Measurements from ENCODE around the gene TEF. TPM values are rescaled to one million over a fixed set of nuclear protein-coding genes. Genes with fewer than 3 reads are reported as not detected.
A peak's percentile ranks its signal among the peaks of the same experiment; 100 is the strongest.

Gene TEF
- total RNA-seq, 3 donors from 2014 or later (not counting 1 experiment from before 2014, with no cell fraction given) = 2.7 to 5.5 (median 3.0) TPM

GRCh38 chr22:41448189-41448808, 66.6 kb downstream of the TEF start:
- Mint-ChIP-seq H3K4me3 (peak overlapping the region; percentile 93), H3K27ac (peak overlapping the region; percentile 93 to 99), H3K4me1 (peaks cover 30 to 41% of the 10 kb centered on the region in 2 donors), H3K9me3 (no peaks in the 10 kb centered on the region), H3K36me3 (no peaks in the 10 kb centered on the region), H3K27me3 (ENCODE audit: low read depth in 2 of 2) (no peaks in the 10 kb centered on the region)
- H3K4me3 ChIP-seq (ENCODE audit: low read length) = peak overlapping the region; percentile 91
- TF ChIP-seq CTCF (IDR thresholded peaks at IDR 0.05) = no peak
- intact Hi-C loops (cut with micrococcal nuclease) = loop anchor here (1.0 kb wide), 1 partner anchor 21 kb away; the partner anchor contains the start of gene ACO2
- ATAC-seq (peak; percentile 62 to 81 (median 70)), DNase-seq (peak; percentile 81 to 96)
- H3K36me3 ChIP-seq (ENCODE audit: control insufficient read depth, insufficient read depth, low read length) = no peaks in the 10 kb centered on the region
- H3K4me1 ChIP-seq (ENCODE audit: control insufficient read depth, insufficient read depth, low read length) = peaks cover 31% of the 10 kb centered on the region
- H3K9me3 ChIP-seq (ENCODE audit: control insufficient read depth, insufficient read depth, low read length) = no peaks in the 10 kb centered on the region
- 0% methylated on average over 26 of the region's 28 CpGs for WGBS (ENCODE audit: insufficient coverage)
- no peaks in the 10 kb centered on the region for H3K27me3 ChIP-seq (ENCODE audit: control insufficient read depth, insufficient read depth, low read length)
- peak overlapping the region; percentile 100 for H3K27ac ChIP-seq (ENCODE audit: low read length)

Other genes with a start within 250 kb of the TEF start
- 10 to 100 TPM; 25.2 to 32.1 (median 31.7) TPM for gene L3MBTL2, start 176.6 kb upstream of the TEF start, total RNA-seq
- gene CHADL, start 141.0 kb upstream of the TEF start, total RNA-seq = 1 to 10 TPM in 1 of 3 donors, under 1 TPM in 2; 0.35 to 1.2 (median 0.36) TPM
- gene RANGAP1, start 95.8 kb upstream of the TEF start, total RNA-seq = 10 to 100 TPM; 44.0 to 54.2 (median 54.0) TPM
- 10 to 100 TPM; 33.9 to 40.3 (median 38.3) TPM for gene ZC3H7B, start 80.4 kb upstream of the TEF start, total RNA-seq
- gene TOB2, start 64.9 kb downstream of the TEF start, total RNA-seq = 10 to 100 TPM; 26.4 to 42.2 (median 32.6) TPM
- 10 to 100 TPM; 31.8 to 41.8 (median 37.6) TPM for gene PHF5A, start 86.8 kb downstream of the TEF start, total RNA-seq
- 10 to 100 TPM; 77.9 to 99.8 (median 89.5) TPM for gene ACO2, start 87.2 kb downstream of the TEF start, total RNA-seq
- gene POLR3H, start 162.5 kb downstream of the TEF start, total RNA-seq = 10 to 100 TPM; 13.1 to 18.8 (median 16.2) TPM
- gene CSDC2, start 179.1 kb downstream of the TEF start, total RNA-seq = not detected
- gene PMM1, start 207.9 kb downstream of the TEF start, total RNA-seq = 10 to 100 TPM; 13.1 to 20.4 (median 16.4) TPM
- gene DESI1, start 239.1 kb downstream of the TEF start, total RNA-seq = 10 to 100 TPM; 15.0 to 22.2 (median 20.6) TPM
- gene XRCC6, start 239.4 kb downstream of the TEF start, total RNA-seq = 100 to 1,000 TPM; 134 to 142 (median 140) TPM

All from natural killer cell (primary cell).